HG02973 (cell line): ENCODE data around the gene RBP3.

Experiments
- ATAC-seq: cut with Tn5 transposase; IDR thresholded peaks from one replicate; pipeline ENCODE4 v1.9.1; 2021; ENCODE audit warnings: moderate library complexity; ENCODE audit not compliant: unreplicated experiment

RBP3 gene

DNA sequence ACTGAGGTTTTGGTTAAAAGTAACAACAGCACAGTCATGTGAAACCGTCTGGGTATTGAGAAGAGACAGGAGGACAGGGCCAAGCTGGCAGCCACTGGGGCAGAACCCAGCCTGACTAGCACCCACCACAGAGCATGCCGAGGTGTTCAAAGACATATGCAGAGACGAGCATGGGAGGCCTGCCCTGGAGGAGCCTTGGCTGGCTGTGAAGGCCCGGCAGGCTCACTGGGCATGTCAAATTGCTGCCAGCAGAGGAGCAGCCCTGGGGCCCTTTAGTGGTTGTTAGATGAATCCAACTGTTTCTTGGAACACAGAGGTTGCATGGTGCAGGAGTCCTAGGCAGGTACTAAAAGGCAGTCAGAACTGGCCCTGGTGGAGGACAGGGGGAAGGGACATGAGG lies 30.9 kb upstream of the RBP3 start:
- ATAC-seq: no peak

DNA sequence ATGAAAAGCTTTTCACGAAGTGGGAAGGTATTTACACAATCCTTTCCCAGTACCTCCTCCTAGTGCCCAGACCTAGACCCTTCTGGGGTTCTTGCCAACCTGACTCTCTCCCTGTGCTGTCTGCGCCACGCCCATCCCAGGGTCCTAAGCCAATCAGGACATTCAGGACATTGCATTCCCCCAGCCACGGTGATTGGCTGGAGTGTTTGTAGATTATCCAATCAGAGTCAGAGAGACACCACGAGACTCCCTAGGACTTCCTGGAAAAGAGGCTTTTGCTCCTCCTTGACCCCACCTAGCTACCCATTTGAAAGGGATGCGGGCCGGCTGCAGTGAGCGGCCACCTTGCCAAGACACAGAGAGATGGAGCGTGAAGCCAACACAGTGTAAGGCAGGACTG lies 29.5 kb upstream of the RBP3 start:
- ATAC-seq: no peak

DNA sequence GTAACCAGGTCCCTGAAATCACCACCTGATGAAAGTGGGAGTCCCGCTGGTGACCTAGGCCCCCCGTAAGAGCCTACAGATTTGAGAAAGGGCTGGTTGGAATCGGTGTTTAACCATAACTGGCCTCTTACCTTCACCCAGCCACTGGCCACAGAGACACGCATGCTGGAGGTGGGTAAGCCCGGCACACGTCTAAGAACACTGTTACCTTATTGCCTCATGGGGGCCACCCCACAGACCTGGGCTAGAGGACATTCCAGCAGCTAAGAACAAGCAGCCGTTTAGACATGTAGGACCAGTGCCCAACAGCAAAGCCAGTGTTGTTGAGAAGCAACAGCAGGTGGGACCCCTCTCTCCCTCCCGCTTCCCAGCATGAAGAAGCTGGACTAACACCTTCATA lies 28.4 kb upstream of the RBP3 start:
- ATAC-seq: no peak

DNA sequence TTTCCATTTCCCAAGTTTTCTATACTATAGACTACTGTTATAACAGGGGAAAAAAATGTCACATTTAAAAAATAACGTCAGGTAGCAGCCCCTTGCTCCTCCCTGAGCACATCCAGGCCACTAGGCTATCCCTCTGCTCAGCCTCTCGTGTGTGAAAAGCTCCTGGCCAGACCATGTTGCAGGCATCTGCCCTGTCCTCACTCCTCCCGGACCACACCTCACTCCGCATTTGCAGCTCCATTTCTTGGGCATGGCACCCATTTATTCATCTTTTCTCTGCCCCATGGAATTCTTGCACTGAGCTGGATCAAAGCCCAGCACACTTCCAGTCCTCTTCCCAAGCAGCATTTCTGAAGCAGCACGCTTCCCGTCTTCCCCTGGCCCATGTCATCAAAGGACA lies 27.4 kb upstream of the RBP3 start:
- no peak for ATAC-seq

DNA sequence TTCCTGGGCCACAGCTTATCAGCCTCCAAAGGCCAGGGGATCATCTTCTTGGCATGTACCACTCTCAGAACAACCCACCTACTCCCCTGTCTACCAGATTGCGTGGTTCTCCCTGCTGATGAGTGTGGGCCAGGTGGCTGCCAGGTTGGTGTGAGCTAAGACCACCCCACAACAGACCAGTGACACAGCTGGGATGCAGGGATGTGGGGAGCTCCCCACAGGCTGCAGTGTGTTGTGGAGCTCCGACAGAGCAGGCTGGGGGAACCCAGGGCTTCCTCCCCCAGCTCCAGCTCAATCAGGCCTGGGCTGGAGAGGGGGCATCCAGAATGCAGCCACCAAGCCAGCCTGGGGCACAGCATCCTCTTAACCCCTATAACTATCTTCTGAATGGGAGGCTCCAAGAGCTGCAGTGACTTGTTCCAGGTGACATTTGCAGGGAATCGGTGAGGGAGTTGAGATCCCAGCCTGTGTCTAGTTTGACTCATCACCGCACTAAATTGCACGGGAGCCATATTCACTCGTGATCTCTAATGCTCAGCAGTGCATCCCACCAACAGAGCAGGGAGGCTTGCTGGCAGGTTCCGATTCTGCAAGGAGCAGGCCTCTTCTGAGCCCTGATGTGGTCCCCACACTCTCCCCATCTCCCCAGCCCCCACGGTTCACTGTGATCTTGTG lies 26.5 kb upstream of the RBP3 start:
- no peak for ATAC-seq

DNA sequence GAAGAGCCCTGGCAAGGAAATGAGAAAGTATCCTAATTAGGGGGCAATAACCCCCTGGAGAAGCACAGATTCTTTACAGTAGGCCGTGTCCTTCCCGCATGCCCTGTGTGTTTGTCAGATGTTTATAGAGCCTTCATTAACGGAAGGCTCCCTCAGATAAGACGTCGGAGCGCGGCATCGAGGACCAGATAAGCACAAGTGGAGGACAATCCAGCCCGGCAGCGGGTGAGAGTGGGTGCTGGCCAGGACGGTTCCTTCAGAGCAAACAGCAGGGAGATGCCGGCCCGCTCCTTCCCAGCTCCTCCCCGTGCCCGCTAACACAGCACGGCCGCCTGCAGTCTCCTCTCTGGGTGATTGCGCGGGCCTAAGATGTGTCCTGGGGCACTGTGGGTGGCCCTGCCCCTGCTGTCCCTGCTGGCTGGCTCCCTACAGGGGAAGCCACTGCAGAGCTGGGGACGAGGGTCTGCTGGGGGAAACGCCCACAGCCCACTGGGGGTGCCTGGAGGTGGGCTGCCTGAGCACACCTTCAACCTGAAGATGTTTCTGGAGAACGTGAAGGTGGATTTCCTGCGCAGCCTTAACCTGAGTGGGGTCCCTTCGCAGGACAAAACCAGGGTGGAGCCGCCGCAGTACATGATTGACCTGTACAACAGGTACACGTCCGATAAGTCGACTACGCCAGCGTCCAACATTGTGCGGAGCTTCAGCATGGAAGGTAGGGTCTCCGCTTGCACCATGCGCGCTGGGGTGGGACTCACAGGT lies 25.7 kb upstream of the RBP3 start, which contains the start of gene GDF2:
GDF2 (plus strand) TSS at position 155 of the 762 bp plus-strand sequence; CDS start at position 370, 215 bp downstream.
- ATAC-seq: no peak

DNA sequence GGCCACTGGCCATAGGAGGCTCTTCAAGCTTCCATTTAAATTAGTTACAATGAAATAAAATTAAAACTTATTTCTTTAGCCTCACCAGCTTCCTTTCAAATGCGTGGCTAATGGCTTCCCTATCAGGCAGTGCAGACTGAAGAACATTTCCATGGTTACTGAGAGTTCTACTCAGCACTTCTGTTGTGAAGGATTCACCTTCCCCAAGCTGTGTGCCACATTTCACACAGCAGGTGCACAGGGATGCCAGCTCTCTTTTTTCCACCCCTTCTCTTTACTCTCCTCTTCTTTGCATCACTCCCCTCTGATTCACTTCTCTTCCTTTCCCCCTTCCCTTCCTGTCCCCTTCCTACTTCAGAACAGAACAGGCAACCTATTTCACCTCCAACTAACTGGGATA lies 25.1 kb upstream of the RBP3 start:
- no peak for ATAC-seq

DNA sequence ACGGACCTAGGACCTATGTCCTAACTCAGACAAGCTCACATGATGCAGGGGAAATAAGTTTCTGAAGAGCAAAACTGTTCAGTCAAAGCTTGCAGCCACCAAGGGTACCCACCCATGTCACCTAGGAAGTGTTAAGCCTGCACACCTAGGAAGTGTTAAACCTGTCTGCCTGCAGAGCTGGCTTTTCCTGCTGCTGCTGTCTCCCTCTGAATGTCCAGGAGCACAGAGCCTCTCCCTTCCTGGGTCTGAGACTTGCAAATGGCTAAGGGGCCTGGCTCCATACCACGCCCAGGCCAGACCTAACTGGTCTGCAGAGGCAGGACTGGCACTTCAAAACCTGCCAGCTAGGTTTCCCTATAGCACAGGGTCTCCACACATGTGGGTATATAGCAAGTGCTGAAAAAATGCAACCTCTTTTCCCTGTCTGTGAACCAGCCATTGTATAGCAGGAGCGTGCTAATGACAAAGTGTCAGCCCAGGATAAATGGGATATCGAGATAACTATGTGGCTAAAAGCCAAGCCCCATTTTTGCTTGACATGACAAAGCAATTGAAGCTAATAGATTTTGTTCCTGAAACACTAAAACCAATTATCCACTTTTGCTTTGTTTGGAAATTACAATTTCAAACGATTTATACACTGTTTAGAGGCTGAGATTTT lies 24.4 kb upstream of the RBP3 start:
- no peak for ATAC-seq

DNA sequence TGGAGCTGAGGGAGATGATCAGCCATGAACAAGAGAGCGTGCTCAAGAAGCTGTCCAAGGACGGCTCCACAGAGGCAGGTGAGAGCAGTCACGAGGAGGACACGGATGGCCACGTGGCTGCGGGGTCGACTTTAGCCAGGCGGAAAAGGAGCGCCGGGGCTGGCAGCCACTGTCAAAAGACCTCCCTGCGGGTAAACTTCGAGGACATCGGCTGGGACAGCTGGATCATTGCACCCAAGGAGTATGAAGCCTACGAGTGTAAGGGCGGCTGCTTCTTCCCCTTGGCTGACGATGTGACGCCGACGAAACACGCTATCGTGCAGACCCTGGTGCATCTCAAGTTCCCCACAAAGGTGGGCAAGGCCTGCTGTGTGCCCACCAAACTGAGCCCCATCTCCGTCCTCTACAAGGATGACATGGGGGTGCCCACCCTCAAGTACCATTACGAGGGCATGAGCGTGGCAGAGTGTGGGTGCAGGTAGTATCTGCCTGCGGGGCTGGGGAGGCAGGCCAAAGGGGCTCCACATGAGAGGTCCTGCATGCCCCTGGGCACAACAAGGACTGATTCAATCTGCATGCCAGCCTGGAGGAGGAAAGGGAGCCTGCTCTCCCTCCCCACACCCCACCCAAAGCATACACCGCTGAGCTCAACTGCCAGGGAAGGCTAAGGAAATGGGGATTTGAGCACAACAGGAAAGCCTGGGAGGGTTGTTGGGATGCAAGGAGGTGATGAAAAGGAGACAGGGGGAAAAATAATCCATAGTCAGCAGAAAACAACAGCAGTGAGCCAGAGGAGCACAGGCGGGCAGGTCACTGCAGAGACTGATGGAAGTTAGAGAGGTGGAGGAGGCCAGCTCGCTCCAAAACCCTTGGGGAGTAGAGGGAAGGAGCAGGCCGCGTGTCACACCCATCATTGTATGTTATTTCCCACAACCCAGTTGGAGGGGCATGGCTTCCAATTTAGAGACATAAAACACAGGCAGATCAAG lies 22.6 kb upstream of the RBP3 start:
- ATAC-seq: no peak

DNA sequence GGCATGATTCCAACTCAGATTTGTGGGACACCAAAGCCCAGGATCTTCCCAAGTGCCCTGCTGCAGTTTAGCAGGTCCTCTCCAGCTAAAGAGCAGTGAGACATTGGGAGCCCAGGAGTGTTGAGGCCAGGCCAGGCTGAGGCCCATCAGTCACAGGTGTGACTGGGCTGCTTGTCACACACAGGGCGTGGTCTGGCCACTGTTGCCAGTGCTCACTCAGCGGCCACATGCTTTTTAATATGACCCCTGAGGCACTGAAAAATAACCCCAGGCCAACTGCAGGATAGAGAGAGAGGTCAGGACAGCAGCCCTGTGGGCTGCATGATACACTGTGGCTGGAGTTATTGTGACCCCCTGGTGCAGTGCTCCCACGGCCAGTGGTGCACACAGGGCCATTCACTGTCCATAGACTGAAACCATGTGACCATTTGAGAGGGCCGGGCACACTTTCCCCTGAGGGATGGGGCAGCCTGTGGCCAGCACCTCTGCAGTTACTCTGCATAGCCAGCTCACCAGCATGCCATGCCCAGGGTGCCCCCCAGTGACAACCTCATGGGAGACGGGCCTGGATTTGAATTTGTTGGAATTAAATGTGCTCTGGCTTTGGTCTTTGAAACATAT lies 21.7 kb upstream of the RBP3 start:
- no peak for ATAC-seq

DNA sequence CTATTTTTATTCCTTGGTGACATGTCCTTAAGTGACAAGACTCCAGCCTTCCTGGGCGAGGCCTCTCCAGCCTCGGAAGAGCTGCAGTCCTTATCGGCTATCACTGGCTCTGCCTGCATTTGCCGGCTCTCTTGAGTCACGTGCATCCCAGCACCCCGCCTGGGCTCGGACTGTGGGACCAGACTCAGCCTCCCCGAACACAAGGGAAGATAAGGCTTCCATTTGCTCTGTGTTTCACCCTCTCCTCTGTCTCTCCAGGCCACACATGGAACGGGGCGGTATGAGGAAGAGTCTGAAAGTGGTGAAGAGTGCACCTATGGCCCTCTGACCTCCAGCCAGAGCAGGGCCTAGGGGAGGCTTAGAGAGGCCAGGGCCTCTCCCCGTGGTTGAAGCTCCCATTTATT lies 21.2 kb upstream of the RBP3 start:
- no peak for ATAC-seq

DNA sequence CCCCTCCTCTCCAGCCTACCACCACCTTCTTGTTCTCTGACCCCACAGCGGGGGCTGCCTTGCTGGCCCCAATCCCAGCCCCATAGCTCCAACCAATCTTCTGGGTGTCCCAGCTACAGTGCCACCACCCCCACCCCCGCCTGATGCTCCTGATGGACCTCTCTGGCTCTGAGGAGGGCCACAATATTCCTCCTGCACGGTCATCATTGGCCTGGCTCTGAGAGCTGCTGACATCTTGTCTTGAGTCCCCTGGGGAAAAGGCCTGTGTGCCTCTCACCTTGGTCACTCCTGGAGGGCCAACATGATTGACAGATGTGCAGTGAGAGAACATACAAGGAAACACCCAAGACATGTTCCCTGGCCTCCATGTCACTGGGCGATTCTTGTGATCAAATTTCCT lies 18.3 kb upstream of the RBP3 start:
- ATAC-seq: no peak

DNA sequence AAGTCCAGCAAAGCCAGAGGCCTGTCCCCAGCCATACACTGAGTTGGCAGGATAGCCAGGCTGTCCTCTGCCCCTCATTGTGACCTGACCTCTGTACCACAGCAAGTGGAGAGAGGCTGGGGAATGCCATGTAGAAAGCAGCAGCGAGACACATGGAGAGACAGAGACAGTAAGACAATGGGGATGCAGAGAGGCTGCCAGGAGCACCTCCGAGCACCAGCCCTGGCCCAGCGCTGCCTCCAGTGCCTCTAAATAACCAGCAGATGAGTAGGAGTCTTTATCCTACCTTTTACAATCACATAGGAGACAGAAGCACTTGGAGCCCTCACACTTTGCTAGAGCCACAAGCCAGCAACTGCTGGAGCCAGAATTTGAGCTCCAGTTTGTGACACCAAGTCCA lies 17.8 kb upstream of the RBP3 start:
- no peak for ATAC-seq

DNA sequence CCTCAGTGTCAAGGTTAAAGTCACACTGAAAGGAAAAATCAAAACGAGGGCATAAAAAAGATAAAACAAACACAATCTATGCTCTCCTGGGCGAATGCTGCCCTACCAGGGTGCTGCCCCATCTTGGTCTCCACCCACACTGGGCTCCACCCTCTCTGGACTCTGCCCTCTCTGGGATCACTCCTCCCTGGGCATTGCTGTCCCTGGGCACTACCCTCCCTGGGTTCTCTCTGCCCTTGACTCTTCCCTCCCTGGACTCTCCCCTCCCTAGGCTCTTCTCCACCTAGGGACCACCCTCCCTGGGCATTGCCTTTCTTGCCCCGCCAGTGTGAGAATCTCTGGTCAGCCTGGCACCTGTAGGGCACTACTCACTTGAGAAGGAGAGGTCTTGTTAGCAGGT lies 17.4 kb upstream of the RBP3 start:
- ATAC-seq: no peak

DNA sequence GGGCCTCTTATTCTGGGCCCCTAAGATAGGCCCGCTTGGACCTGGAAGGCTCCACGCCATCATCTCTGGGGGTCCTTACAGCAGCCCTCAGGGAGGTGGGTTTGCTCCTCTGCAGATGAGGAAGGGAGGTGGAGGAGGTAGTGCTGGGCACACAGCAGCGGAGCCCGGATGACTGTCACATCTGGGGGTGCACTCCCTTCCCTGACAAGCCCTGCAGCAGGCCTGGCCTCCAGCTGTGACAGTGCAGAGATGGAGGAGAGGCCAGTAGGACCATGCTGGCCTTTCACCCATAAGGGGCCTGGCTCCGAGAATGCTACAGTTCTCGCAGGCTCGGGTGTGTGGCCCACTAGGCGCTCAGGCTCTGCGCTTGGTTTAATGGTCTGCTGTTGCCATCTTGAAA lies 16.7 kb upstream of the RBP3 start:
- ATAC-seq: no peak

DNA sequence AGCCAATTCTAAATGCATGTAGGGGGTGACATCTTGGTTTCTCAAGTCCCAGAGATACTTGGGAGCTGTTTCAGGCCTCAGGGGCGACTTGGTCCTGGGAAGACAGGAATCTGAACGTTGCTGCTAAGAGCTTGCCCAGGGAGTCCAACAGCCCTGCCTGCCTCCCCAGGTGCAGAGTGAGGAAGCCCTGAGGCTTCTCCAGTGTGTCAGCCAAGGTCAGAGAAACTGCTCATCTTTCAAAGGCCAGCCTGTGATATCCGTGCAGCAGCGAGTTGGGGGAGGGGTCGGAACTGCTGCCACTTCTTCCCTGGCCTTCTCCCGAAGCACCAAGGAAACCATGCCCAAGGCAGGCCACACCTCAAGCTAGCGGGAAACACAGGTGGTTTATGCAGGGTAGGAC lies 16.2 kb upstream of the RBP3 start:
- no peak for ATAC-seq

DNA sequence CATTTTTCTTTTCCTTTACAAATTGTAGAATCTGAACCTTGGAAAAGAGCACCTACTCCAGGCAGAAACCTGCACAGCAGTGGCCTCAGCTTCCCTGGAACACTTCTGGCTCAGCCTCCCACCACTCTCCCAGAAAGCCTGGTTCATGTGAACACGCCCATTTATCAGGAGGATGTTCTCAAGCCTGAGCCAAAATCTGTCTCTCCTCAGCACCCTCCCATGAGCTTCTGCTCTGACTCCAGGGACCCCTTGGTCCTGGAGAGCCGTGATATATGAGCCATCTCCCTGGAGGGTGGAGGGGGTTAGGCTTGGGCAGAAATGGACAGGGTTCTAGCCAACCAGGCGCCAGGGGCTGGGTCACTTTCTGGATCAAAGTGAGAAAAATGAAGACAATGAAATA lies 15.8 kb upstream of the RBP3 start:
- ATAC-seq: no peak

DNA sequence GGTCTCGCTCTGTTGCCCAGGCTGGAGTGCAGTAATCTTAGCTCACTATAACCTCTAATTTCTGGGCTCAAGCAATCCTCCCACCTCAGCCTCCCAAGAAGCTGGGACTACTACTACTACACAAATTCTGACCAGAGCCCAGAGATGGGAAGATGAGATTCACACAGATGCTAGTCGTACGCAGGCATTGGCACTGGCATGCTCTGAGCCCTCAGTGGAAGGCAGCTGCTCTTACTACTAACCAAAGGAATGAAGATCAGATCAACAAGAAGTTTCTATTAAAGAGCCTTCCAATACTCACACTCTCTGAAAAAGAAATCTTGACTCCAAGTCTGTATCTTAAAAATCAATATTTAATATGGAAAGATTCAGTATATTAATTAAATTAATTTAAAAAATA lies 15.2 kb upstream of the RBP3 start:
- ATAC-seq: no peak

DNA sequence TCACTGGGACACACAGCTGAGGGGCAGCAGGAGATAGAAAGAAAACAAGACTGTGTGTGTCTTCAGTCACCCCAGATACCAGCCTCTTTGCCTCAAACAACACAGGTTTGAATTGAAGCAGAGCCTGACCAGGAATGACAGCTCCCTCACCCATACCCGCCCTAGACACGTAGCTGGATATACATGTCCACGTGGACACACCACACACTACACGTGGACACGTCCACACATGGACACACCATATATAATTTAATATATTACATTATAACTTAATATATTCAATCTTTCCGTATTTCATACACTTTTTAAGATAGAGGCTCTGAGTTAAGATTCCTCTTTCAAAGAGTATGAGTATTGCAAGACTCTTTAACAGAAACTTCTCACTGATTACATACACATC lies 14.6 kb upstream of the RBP3 start:
- no peak for ATAC-seq

DNA sequence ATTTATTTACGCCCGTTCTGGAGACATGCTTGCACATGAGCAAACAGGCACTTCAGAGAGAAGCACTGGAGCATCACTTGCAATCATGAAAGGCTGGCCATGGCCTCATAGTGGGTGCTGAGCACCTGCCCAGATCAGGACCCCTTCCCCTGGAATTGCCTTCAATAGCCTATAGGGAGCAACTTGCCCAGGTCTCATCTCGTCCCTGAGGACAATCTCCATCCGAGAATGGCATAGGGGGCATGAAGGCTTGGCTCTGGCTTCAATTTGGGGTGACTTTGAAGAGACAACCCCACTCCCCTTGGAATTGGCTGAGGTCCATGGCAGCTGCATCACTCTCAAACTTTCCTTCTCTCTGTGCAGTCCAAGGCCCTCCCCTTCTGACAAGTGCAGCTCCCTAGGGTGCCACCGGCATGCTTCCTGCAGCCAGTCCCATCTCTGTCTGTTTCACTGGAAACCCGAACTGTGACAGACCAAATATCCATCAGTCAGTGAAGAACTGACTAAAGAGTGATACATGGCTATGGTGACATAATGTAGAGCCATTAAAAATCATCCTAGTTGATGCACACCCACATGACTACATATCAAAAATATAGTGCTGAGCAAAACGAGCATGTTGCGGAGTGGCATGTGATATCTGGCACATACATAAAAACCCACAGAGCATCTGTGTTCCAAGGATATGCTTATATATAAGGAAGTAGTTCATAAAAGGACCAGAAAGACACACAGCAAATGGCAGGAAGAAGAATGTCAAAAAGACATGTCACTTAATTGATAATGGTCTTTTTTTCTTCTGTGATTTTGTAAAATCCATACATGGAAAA lies 13.5 kb upstream of the RBP3 start:
- ATAC-seq: no peak
